HCT116 (cell line): ENCODE results near the gene APPL2. TPM values are rescaled to one million over a fixed set of nuclear protein-coding genes. Genes with fewer than 3 reads are reported as not detected.

ENCODE experiments used
- ATAC-seq: fragments of 200-7000 bp; cut with Tn5 transposase; 2 replicates; pipeline ENCODE4 v1.9.1; 2020; ENCODE audit warnings: mild to moderate bottlenecking, moderate library complexity
- BruUV-seq: library from RNA; stranded (reverse); fragments of 400-500 nt; replicated peaks from 2 replicates; lab custom pipeline; 2021; lab: Mats Ljungman, UMichigan
- CTCF ChIA-PET: fragments of 300-600 bp; sonication (Branson Sonifier 250); formaldehyde crosslinking; loops from one replicate; lab custom pipeline; 2021; ENCODE audit warnings: antibody characterized with exemption; lab: Charles Lee
- POLR2A ChIA-PET: fragments of 300-600, 350-600 bp; sonication (Branson Sonifier 250); formaldehyde crosslinking; loops from one replicate; lab custom pipeline; 2021; ENCODE audit warnings: antibody characterized with exemption; lab: Charles Lee
- RAD21 ChIA-PET, 2 experiments: fragments of 300-600 bp; sonication (Branson Sonifier 250); formaldehyde crosslinking; loops; one replicate each; lab custom pipeline; 2023; ENCODE audit warnings: low total read pairs in 2 of 2; ENCODE audit not compliant: uncharacterized antibody in 2 of 2, unreplicated experiment in 2 of 2, low non-redundant PET in 1 of 2; lab: Charles Lee
- DNase-seq: peaks from one replicate; pipeline ENCODE4 v3.0.0-alpha.2; 2010; ENCODE audit warnings: low read depth, low spot score
- H2AFZ ChIP-seq: fragments of 200-600 bp; shearing (Covaris generic), sonication (generic); 2 replicates; pipeline ENCODE4 v1.6.1; 2017; ENCODE audit warnings: low read depth, mixed run types, mixed read lengths, antibody characterized with exemption, low read length; ENCODE audit not compliant: poor library complexity, severe bottlenecking
- H3K27ac ChIP-seq: 2 replicates; pipeline ENCODE4 v1.5.1; 2012; ENCODE audit warnings: low read depth, low read length
- H3K27me3 ChIP-seq: fragments of 200-600 bp; sonication (generic); 2 replicates; pipeline ENCODE4 v1.6.1; 2016; ENCODE audit warnings: mixed run types, low read length, mixed read lengths; ENCODE audit not compliant: insufficient read depth
- H3K36me3 ChIP-seq, 2 experiments: fragments of 200-500 bp in 1 of 2; fragments of 200-600 bp in 1 of 2; sonication (Bioruptor generic) in 1 of 2; sonication (generic) in 1 of 2; 2 replicates each; pipeline versions ENCODE4 v1.5.1 to v1.6.1; 2014 to 2016; ENCODE audit warnings: low read length in 2 of 2, inconsistent platforms in 1 of 2, mixed read lengths in 1 of 2, mixed run types in 1 of 2; ENCODE audit not compliant: insufficient read depth in 2 of 2, control insufficient read depth in 1 of 2
- H3K4me1 ChIP-seq, 2 experiments: fragments of 200-600 bp in 1 of 2; sonication (generic) in 1 of 2; 2 replicates each; pipeline versions ENCODE4 v1.5.1 to v1.6.1; 2012 to 2017; ENCODE audit warnings: low read length in 2 of 2, inconsistent platforms in 1 of 2, mild to moderate bottlenecking in 1 of 2, mixed read lengths in 1 of 2, mixed run types in 1 of 2, moderate library complexity in 1 of 2; ENCODE audit not compliant: insufficient read depth in 2 of 2, control insufficient read depth in 1 of 2
- H3K4me2 ChIP-seq: fragments of 200-600 bp; sonication (generic); 2 replicates; pipeline ENCODE4 v1.6.1; 2017; ENCODE audit warnings: mixed run types, low read length, mixed read lengths
- H3K4me3 ChIP-seq, 2 experiments: fragments of 200-600 bp in 1 of 2; sonication (generic) in 1 of 2; replicated peaks in 1 of 2; 2 replicates each; pipeline ENCODE4 v1.5.1; 2011 to 2016; ENCODE audit warnings: low read length in 2 of 2, control low read depth in 1 of 2, low read depth in 1 of 2, mild to moderate bottlenecking in 1 of 2, mixed read lengths in 1 of 2, mixed run types in 1 of 2
- H3K79me2 ChIP-seq: fragments of 200-600 bp; sonication (generic); 2 replicates; pipeline ENCODE4 v1.6.1; 2017; ENCODE audit warnings: mild to moderate bottlenecking, mixed run types, low read length, moderate library complexity, mixed read lengths; ENCODE audit not compliant: insufficient read depth
- H3K9ac ChIP-seq: fragments of 200-600 bp; sonication (generic); 2 replicates; pipeline ENCODE4 v1.6.1; 2016; ENCODE audit warnings: low read length, mixed read lengths
- H3K9me2 ChIP-seq: fragments of 200-600 bp; sonication (generic), shearing (Covaris generic); 2 replicates; pipeline ENCODE4 v1.6.1; 2017; ENCODE audit warnings: mixed run types, mild to moderate bottlenecking, moderate library complexity; ENCODE audit not compliant: insufficient read depth
- H3K9me3 ChIP-seq, 2 experiments: fragments of 200-500 bp in 1 of 2; fragments of 200-600 bp in 1 of 2; sonication (Bioruptor generic) in 1 of 2; sonication (generic) in 1 of 2; 2 replicates each; pipeline ENCODE4 v1.6.1; 2014 to 2017; ENCODE audit warnings: low read length in 2 of 2, mixed read lengths in 2 of 2, inconsistent platforms in 1 of 2, low read depth in 1 of 2, mild to moderate bottlenecking in 1 of 2, mixed run types in 1 of 2, moderate library complexity in 1 of 2; ENCODE audit not compliant: control insufficient read depth in 1 of 2, insufficient read depth in 1 of 2
- H4K20me1 ChIP-seq: fragments of 200-600 bp; sonication (generic), shearing (Covaris generic); 2 replicates; pipeline ENCODE4 v1.6.1; 2017; ENCODE audit warnings: mixed run types, mild to moderate bottlenecking, moderate library complexity; ENCODE audit not compliant: insufficient read depth
- FOSL1 ChIP-seq: IDR thresholded peaks from 2 replicates; pipeline ENCODE4 v1.6.1; 2012; ENCODE audit warnings: low read depth
- JUND ChIP-seq: IDR thresholded peaks from 2 replicates; pipeline ENCODE4 v1.6.1; 2012
- POLR2AphosphoS5 ChIP-seq: IDR thresholded peaks from 2 replicates; pipeline ENCODE4 v1.6.1; 2011; ENCODE audit warnings: mild to moderate bottlenecking, low read depth, low read length, moderate library complexity
- SIN3A ChIP-seq: IDR thresholded peaks from 2 replicates; pipeline ENCODE4 v1.6.1; 2012; ENCODE audit warnings: low read depth
- ZNF274 ChIP-seq: fragments of 200-500 bp; sonication (Bioruptor generic); IDR thresholded peaks from 2 replicates; pipeline ENCODE4 v1.6.1; 2014; ENCODE audit warnings: mild to moderate bottlenecking, low read depth, low read length, inconsistent platforms
- intact Hi-C: fragments of 100-400 bp; cut with micrococcal nuclease; formaldehyde crosslinking; loops from 2 replicates; pipeline ENCODE4 v1.10.0; 2022
- total RNA-seq: library from RNA; stranded (reverse); gene quantifications from one replicate; pipeline ENCODE4 v1.2.1, GENCODE V29; 2021; ENCODE audit not compliant: unreplicated experiment
- TF ChIP-seq, protein P1 (sequence below): IDR thresholded peaks from 2 replicates; pipeline ENCODE4 v1.6.1; 2012; ENCODE audit warnings: low read depth

The APPL2 gene
- total RNA-seq, 1 experiment from 2014 or later: 22.6 TPM

DNA sequence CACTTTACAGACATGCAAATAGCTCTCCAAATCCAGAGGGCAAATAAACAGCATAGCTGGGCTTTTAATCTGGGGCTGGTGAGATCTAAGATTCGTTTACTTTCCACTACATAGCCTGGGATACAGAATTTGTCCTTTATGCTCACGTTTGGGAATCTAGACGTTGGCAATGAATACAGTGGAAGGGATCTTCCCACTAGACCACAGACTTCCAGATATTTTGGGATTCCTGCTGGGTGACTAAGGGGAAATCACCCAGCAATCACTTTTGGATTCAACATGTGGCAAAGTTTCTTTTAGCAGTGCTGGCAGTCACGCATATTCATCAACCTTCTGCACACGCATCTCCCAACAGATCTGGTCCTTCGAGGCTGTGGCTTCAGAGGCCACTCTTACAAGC is 23.5 kb downstream of the APPL2 start:
- H3K9ac ChIP-seq: no peak overlapping the region
- no peak overlapping the region for H2AFZ ChIP-seq
- no TSS peak for BruUV-seq
- no peak overlapping the region for H3K4me3 ChIP-seq
- peaks cover 7% of the 10 kb centered on the region in 2 experiments; a peak in 3 of 4 replicates for H3K4me1 ChIP-seq
- H3K27me3 ChIP-seq: no peaks in the 10 kb centered on the region
- ChIA-PET CTCF (no interaction called here), POLR2A (no interaction called here), RAD21 (no interaction called here)
- ATAC-seq: no peak
- DNase-seq: no peak
- intact Hi-C loops: no loop called here
- TF ChIP-seq POLR2AphosphoS5 (no peak), SIN3A (no peak), ZNF274 (no peak)
- TF ChIP-seq, protein P1, sequence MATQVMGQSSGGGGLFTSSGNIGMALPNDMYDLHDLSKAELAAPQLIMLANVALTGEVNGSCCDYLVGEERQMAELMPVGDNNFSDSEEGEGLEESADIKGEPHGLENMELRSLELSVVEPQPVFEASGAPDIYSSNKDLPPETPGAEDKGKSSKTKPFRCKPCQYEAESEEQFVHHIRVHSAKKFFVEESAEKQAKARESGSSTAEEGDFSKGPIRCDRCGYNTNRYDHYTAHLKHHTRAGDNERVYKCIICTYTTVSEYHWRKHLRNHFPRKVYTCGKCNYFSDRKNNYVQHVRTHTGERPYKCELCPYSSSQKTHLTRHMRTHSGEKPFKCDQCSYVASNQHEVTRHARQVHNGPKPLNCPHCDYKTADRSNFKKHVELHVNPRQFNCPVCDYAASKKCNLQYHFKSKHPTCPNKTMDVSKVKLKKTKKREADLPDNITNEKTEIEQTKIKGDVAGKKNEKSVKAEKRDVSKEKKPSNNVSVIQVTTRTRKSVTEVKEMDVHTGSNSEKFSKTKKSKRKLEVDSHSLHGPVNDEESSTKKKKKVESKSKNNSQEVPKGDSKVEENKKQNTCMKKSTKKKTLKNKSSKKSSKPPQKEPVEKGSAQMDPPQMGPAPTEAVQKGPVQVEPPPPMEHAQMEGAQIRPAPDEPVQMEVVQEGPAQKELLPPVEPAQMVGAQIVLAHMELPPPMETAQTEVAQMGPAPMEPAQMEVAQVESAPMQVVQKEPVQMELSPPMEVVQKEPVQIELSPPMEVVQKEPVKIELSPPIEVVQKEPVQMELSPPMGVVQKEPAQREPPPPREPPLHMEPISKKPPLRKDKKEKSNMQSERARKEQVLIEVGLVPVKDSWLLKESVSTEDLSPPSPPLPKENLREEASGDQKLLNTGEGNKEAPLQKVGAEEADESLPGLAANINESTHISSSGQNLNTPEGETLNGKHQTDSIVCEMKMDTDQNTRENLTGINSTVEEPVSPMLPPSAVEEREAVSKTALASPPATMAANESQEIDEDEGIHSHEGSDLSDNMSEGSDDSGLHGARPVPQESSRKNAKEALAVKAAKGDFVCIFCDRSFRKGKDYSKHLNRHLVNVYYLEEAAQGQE: no peak
- H3K9me2 ChIP-seq: no peaks in the 10 kb centered on the region
- no peak overlapping the region for H3K4me2 ChIP-seq
- peaks cover 0 to 2% of the 10 kb centered on the region in 2 experiments; a peak in 1 of 4 replicates for H3K36me3 ChIP-seq
- H3K9me3 ChIP-seq: no peaks in the 10 kb centered on the region
- H3K79me2 ChIP-seq: no peaks in the 10 kb centered on the region
- no peak overlapping the region for H3K27ac ChIP-seq
- H4K20me1 ChIP-seq: no peaks in the 10 kb centered on the region

DNA sequence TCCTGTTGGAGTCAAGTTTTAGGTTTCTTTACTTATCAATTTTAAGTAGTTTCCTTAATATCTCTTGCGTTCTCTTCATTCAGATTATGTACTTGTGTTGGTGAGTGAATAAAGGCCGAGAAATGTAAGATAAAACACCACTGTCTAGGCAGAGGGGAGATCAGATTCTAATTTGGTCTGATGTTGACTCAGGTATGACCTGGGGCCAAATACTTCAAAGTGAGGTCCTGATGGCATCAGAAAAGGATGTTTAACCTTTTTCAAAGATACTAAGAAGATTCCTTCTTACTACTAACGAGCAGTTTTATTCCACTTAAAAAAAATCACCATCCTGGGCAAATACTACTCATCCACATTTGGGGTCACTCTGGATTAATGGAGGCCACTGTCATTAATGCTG is 26.9 kb downstream of the APPL2 start:
- ChIA-PET POLR2A (no interaction called here), CTCF (no interaction called here), RAD21 (no interaction called here)
- no peak overlapping the region for H2AFZ ChIP-seq
- H3K4me2 ChIP-seq: no peak overlapping the region
- H4K20me1 ChIP-seq: no peaks in the 10 kb centered on the region
- no peaks in the 10 kb centered on the region; a peak in 1 of 4 replicates for H3K36me3 ChIP-seq
- BruUV-seq: no TSS peak
- H3K4me3 ChIP-seq: no peak overlapping the region
- peaks cover 0 to 7% of the 10 kb centered on the region in 2 experiments; a peak in 2 of 4 replicates for H3K4me1 ChIP-seq
- H3K9me2 ChIP-seq: no peaks in the 10 kb centered on the region
- no peaks in the 10 kb centered on the region for H3K27me3 ChIP-seq
- no peaks in the 10 kb centered on the region for H3K9me3 ChIP-seq
- TF ChIP-seq FOSL1: no peak
- no peak for TF ChIP-seq JUND
- no peak overlapping the region for H3K9ac ChIP-seq
- H3K27ac ChIP-seq: no peak overlapping the region
- intact Hi-C loops: no loop called here
- no peak for ATAC-seq
- DNase-seq: no peak
- H3K79me2 ChIP-seq: no peaks in the 10 kb centered on the region
